B cell (primary cell): ENCODE results near the gene MOV10L1.

Experiments used
- CTCF ChIP-seq: fragments of 200-600 bp; IDR thresholded peaks from one replicate; pipeline ENCODE4 v1.8.0; 2022; ENCODE audit warnings: antibody characterized with exemption, mild to moderate bottlenecking
- EZH2 ChIP-seq: IDR thresholded peaks from 2 replicates; pipeline ENCODE4 v1.6.1; 2012; ENCODE audit warnings: borderline replicate concordance, low read depth, mild to moderate bottlenecking, moderate library complexity, low read length; ENCODE audit not compliant: insufficient read depth, poor library complexity, severe bottlenecking

GRCh38 chr22:50062509-50063135 is 27.2 kb upstream of the MOV10L1 start:
- TF ChIP-seq CTCF (no peak), EZH2 (no peak)
